ES-I3 (cell line): Measurements from ENCODE around the gene MCOLN1.

Experiments used
- H3K36me3 ChIP-seq: 2 replicates; pipeline ENCODE4 v1.6.1; 2013; ENCODE audit warnings: mild to moderate bottlenecking, low read length, control low read depth, moderate library complexity; ENCODE audit not compliant: insufficient read depth
- H3K4me1 ChIP-seq: 2 replicates; pipeline ENCODE4 v1.6.1; 2013; ENCODE audit warnings: mild to moderate bottlenecking, control low read depth, low read length; ENCODE audit not compliant: insufficient read depth
- H3K9ac ChIP-seq: 2 replicates; pipeline ENCODE4 v1.6.1; 2013; ENCODE audit warnings: low read depth, mild to moderate bottlenecking, low read length, moderate library complexity
- H3K9me3 ChIP-seq: 2 replicates; pipeline ENCODE4 v1.6.1; 2013; ENCODE audit warnings: mild to moderate bottlenecking, low read length, moderate library complexity; ENCODE audit not compliant: control insufficient read depth, insufficient read depth

The MCOLN1 gene

DNA sequence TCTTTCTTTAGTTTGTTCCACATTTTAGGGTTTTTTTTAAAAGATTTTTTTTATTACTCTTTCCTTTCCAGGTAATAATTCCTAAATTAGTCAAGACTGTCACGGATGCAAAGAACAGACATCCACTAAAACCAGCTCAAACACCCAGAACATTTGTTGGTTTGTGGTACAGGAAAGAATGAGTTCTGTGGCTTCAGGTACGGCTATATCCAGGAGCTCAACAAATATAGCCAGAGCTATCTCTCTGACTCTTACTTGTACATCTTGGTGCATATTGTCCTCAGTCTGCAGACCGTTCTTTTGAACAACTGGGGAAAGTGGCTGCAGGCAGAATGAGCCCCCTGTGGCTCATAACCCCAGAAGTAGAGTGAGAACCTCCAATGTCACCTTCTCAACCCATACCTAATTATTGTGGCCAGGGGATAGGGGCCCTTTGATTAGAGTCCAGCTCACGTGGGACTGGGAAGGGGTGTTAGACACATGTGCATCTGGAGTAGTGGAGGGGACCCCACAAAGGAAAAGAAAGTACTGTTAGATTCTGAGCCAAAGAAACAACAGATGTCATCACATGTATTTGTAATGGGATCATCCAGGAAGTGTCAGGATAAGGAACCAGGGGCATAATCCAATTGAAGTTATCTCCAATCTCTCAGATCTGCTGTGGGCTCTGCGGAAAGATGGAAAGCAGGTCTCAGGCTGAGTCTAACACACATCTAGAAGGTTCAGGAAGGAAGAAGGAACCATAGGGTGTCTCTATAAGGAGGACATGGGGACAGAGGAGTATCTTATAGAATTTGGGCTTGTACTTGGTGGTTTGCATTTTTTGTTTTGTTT, 8.4 kb upstream of the MCOLN1 start:
- Histone ChIP-seq H3K36me3 (no peaks in the 10 kb centered on the region), H3K9ac (no peak overlapping the region), H3K4me1 (peaks cover 11% of the 10 kb centered on the region)

DNA sequence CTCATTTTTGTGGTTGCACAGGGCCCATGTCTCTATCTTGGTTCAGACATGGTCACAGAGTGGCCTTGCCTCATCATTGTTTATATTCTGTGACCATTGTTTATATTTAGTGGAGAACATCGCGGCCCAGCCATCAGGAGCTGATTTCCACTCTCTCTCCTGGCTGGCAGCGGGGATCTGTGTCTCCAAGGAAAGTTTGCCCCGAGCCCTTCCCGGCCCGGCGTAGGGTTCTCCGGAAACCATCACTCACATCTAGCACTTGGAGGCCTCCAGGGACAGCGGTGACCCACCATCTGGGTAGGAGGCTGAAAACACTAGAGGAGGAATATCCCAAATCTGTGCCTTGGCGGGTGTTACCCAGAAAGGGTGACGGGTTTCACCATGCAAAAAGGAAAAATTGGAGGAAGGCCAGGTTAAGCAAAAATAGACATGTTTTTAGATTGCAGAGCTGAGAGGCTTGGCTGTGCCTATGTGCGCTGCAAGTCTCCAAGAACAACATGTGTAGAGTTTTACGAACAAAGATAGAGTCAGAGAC, 7.2 kb upstream of the MCOLN1 start:
- H3K4me1 ChIP-seq, result peaks cover 11% of the 10 kb centered on the region
- H3K36me3 ChIP-seq, result no peaks in the 10 kb centered on the region
- no peaks in the 10 kb centered on the region for H3K9me3 ChIP-seq
- H3K9ac ChIP-seq, result peak overlapping the region; percentile 26

More for the DNA sequence above, 8.4 kb upstream of the MCOLN1 start:
- H3K9me3 ChIP-seq, result no peaks in the 10 kb centered on the region

GRCh38 chr19:7515645-7516151, 6.7 kb upstream of the MCOLN1 start, which contains the start of gene ZNF358:
Gene ZNF358, plus strand, starts transcription at chr19:7516103. Its CDS starts 3,140 bp downstream, at chr19:7519243.
- Histone ChIP-seq H3K36me3 (no peaks in the 10 kb centered on the region), H3K9ac (peak within 1 kb of the TSS; percentile 76), H3K4me1 (peaks cover 11% of the 10 kb centered on the region), H3K9me3 (no peaks in the 10 kb centered on the region)

DNA sequence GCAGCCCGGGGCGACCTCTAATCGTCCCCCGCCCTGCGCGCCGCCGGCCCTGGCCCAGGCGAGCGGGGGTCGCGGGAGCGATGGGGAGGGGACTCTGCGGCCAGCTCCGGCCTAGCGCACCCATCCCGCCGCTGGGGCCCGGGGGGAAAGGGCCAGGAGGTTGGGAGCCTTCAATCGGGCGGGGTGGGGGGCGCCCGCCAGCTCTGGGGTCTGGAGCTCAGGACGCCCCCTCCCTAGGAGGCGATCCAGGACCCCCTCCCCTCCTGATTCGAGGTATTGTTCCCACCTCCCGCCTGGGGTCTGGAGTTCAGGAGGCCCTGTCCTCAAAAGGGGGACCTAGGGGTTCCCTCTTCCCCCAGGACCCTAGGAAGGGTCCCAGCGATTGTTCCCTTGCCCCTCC, 6.1 kb upstream of the MCOLN1 start:
- no peaks in the 10 kb centered on the region for H3K9me3 ChIP-seq
- H3K36me3 ChIP-seq, result no peaks in the 10 kb centered on the region
- peaks cover 11% of the 10 kb centered on the region for H3K4me1 ChIP-seq
- peak overlapping the region; percentile 76 for H3K9ac ChIP-seq

DNA sequence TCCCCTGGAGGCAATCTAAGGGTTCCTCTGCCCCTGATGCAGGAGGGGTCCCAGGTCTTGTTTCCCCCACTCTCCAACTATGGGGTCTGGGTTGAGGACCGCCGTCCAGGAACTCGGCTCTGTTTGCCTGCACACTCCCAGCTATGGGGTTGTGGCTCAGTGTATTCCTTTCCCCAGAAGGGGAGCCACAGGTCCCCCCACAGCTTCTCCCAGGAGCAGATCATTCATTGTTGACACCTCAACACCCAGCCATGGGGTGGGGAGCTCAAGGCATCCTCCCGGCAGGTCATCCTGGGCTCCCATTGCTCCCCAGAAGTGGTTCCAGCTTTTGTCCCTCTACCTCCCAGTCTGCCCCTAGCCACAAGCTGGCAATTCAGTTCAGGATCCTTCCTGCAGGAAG, 5.5 kb upstream of the MCOLN1 start:
- Histone ChIP-seq H3K9me3 (no peaks in the 10 kb centered on the region), H3K4me1 (peaks cover 11% of the 10 kb centered on the region), H3K9ac (peak overlapping the region; percentile 76), H3K36me3 (no peaks in the 10 kb centered on the region)

GRCh38 chr19:7519361-7520130, 2.9 kb upstream of the MCOLN1 start:
- Histone ChIP-seq H3K36me3 (no peaks in the 10 kb centered on the region), H3K9ac (no peak overlapping the region), H3K9me3 (no peaks in the 10 kb centered on the region), H3K4me1 (peaks cover 6% of the 10 kb centered on the region)

GRCh38 chr19:7520131-7521051, 2.0 kb upstream of the MCOLN1 start:
- Histone ChIP-seq H3K36me3 (no peaks in the 10 kb centered on the region), H3K9me3 (no peaks in the 10 kb centered on the region), H3K4me1 (peaks cover 3% of the 10 kb centered on the region), H3K9ac (no peak overlapping the region)

GRCh38 chr19:7521551-7522071, 813 bp upstream of the MCOLN1 start:
- H3K36me3 ChIP-seq, result no peaks in the 10 kb centered on the region
- H3K9ac ChIP-seq, result peak overlapping the region; percentile 61
- H3K4me1 ChIP-seq, result no peaks in the 10 kb centered on the region; the same call in 1 of the 2 replicates
- no peaks in the 10 kb centered on the region for H3K9me3 ChIP-seq

DNA sequence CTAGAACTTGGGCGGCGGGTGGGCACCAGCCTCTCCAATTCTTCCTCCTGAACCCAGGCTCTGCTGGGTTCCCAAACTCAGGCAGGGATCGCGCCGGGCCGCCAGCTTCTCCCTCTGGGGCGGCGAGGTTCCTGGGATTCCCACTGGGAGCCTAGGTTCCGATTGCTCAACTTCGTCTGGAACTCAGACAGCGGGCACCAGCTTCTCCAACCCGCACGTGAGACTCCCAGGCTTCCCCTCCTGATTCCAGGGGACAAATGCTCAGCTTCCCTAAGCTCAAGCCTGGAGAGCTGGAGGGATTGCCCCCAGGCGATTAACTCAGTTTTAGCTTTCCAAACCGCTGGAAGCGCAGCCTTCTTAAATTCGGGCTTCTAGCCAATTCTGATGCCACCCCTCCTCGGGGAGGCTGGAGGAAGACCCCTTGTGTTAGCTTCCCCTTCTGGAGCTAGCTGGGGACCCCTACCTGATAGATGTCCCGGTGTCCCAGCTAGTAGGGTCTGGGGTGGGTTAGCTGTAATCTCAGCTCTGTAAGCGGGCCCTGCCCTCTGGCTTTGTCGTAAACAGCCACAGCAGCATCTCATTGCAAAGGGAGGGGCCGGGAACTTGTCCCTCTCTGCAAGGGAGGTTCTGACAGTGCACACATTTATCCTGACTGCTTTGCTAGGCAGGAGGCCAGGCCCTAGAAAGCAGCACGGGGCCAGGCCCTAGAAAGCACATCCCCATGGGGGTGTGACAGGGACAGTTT, 671 bp downstream of the MCOLN1 start:
- peak overlapping the region; percentile 64 for H3K9ac ChIP-seq
- no peaks in the 10 kb centered on the region; the same call in 1 of the 2 replicates for H3K4me1 ChIP-seq
- H3K36me3 ChIP-seq, result no peaks in the 10 kb centered on the region
- H3K9me3 ChIP-seq, result no peaks in the 10 kb centered on the region

DNA sequence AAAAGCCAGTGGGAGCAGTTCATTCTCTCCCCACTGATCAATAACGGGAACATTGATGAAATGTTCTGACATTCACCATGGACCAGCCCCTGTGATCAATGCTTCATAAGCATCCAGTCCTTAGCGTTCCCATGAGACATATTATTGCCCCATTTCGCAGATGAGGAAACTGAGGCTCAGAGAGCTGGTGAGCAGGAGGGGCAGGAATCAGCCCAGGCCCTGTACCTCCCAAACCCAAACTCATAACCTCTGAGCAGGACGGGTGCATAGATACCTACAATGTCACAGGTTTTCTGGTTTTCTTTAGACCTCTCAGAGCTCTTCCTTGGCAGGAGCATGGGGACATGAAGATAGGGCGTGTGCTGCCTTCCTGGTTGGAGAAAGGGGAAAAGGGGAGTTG, 2.1 kb downstream of the MCOLN1 start:
- Histone ChIP-seq H3K9ac (no peak overlapping the region), H3K36me3 (no peaks in the 10 kb centered on the region), H3K4me1 (no peaks in the 10 kb centered on the region; the same call in 1 of the 2 replicates), H3K9me3 (no peaks in the 10 kb centered on the region)

GRCh38 chr19:7524992-7525739, 2.7 kb downstream of the MCOLN1 start:
- H3K36me3 ChIP-seq, result no peaks in the 10 kb centered on the region
- no peaks in the 10 kb centered on the region for H3K9me3 ChIP-seq
- H3K9ac ChIP-seq, result no peak overlapping the region
- H3K4me1 ChIP-seq, result no peaks in the 10 kb centered on the region; the same call in 1 of the 2 replicates

GRCh38 chr19:7526059-7526929, 3.9 kb downstream of the MCOLN1 start:
- Histone ChIP-seq H3K4me1 (no peaks in the 10 kb centered on the region; the same call in 1 of the 2 replicates), H3K9ac (no peak overlapping the region), H3K36me3 (no peaks in the 10 kb centered on the region), H3K9me3 (no peaks in the 10 kb centered on the region)
